Measurements from ENCODE around the gene MFAP4.

The MFAP4 gene

GRCh38 chr17:19386974-19387920 lies at the start of gene MFAP4:
Gene MFAP4, minus strand, starts transcription at chr17:19387190. Its CDS starts 35 bp downstream, at chr17:19387155.
- no peaks in the 10 kb centered on the region for H3K9me3 ChIP-seq (ENCODE audit: control insufficient read depth in 5 of 5, low read length in 5 of 5)
- H3K36me3 ChIP-seq (ENCODE audit: control insufficient read depth in 5 of 5, insufficient read depth in 5 of 5, low read length in 5 of 5) = peaks cover 0 to 33% (median 30%) of the 10 kb centered on the region in 5 donors
- H3K9ac ChIP-seq (ENCODE audit: low read length in 5 of 5) = peak within 1 kb of the TSS in 2 of 5 donors; percentile 41 to 57
- peak within 1 kb of the TSS; percentile 55 for H3K27ac ChIP-seq (ENCODE audit: low read depth, low read length)
- H3K4me1 ChIP-seq (ENCODE audit: control insufficient read depth in 5 of 5, insufficient read depth in 5 of 5, low read length in 5 of 5) = peaks cover 11 to 59% (median 44%) of the 10 kb centered on the region in 5 donors
- H3K4me3 ChIP-seq (ENCODE audit: low read depth in 1 of 5, low read length in 5 of 5) = peak within 1 kb of the TSS; percentile 48 to 56 (median 53)
- no peaks in the 10 kb centered on the region for H3K27me3 ChIP-seq (ENCODE audit: control insufficient read depth in 5 of 5, insufficient read depth in 4 of 5, low read length in 5 of 5)

GRCh38 chr17:19433727-19434340 lies 46.8 kb upstream of the MFAP4 start:
- Histone ChIP-seq H3K9ac (ENCODE audit: low read length in 5 of 5) (no peak overlapping the region), H3K27me3 (ENCODE audit: control insufficient read depth in 5 of 5, insufficient read depth in 4 of 5, low read length in 5 of 5) (no peaks in the 10 kb centered on the region), H3K27ac (ENCODE audit: low read depth, low read length) (no peak overlapping the region), H3K4me3 (ENCODE audit: low read depth in 1 of 5, low read length in 5 of 5) (no peak overlapping the region), H3K36me3 (ENCODE audit: control insufficient read depth in 5 of 5, insufficient read depth in 5 of 5, low read length in 5 of 5) (no peaks in the 10 kb centered on the region), H3K4me1 (ENCODE audit: control insufficient read depth in 5 of 5, insufficient read depth in 5 of 5, low read length in 5 of 5) (no peaks in the 10 kb centered on the region), H3K9me3 (ENCODE audit: control insufficient read depth in 5 of 5, low read length in 5 of 5) (no peaks in the 10 kb centered on the region)

- Histone ChIP-seq H3K9ac (ENCODE audit: low read length in 5 of 5) (no peak overlapping the region), H3K27me3 (ENCODE audit: control insufficient read depth in 5 of 5, insufficient read depth in 4 of 5, low read length in 5 of 5) (no peaks in the 10 kb centered on the region), H3K4me1 (ENCODE audit: control insufficient read depth in 5 of 5, insufficient read depth in 5 of 5, low read length in 5 of 5) (no peaks in the 10 kb centered on the region), H3K36me3 (ENCODE audit: control insufficient read depth in 5 of 5, insufficient read depth in 5 of 5, low read length in 5 of 5) (no peaks in the 10 kb centered on the region), H3K27ac (ENCODE audit: low read depth, low read length) (no peak overlapping the region), H3K9me3 (ENCODE audit: control insufficient read depth in 5 of 5, low read length in 5 of 5) (no peaks in the 10 kb centered on the region), H3K4me3 (ENCODE audit: low read depth in 1 of 5, low read length in 5 of 5) (no peak overlapping the region)
These were observed 46.3 kb upstream of the MFAP4 start for GRCh38 chr17:19433255-19433654.

- H3K9ac ChIP-seq (ENCODE audit: low read length in 5 of 5) = no peak overlapping the region
- no peaks in the 10 kb centered on the region for H3K36me3 ChIP-seq (ENCODE audit: control insufficient read depth in 5 of 5, insufficient read depth in 5 of 5, low read length in 5 of 5)
- H3K9me3 ChIP-seq (ENCODE audit: control insufficient read depth in 5 of 5, low read length in 5 of 5) = no peaks in the 10 kb centered on the region
- H3K27me3 ChIP-seq (ENCODE audit: control insufficient read depth in 5 of 5, insufficient read depth in 4 of 5, low read length in 5 of 5) = no peaks in the 10 kb centered on the region
- no peaks in the 10 kb centered on the region for H3K4me1 ChIP-seq (ENCODE audit: control insufficient read depth in 5 of 5, insufficient read depth in 5 of 5, low read length in 5 of 5)
- H3K4me3 ChIP-seq (ENCODE audit: low read depth in 1 of 5, low read length in 5 of 5) = no peak overlapping the region
- no peak overlapping the region for H3K27ac ChIP-seq (ENCODE audit: low read depth, low read length)
These were observed 44.7 kb upstream of the MFAP4 start for GRCh38 chr17:19431691-19432090.

- H3K9ac ChIP-seq (ENCODE audit: low read length in 5 of 5) = no peak overlapping the region
- no peak overlapping the region for H3K27ac ChIP-seq (ENCODE audit: low read depth, low read length)
- H3K27me3 ChIP-seq (ENCODE audit: control insufficient read depth in 5 of 5, insufficient read depth in 4 of 5, low read length in 5 of 5) = no peaks in the 10 kb centered on the region
- no peaks in the 10 kb centered on the region for H3K36me3 ChIP-seq (ENCODE audit: control insufficient read depth in 5 of 5, insufficient read depth in 5 of 5, low read length in 5 of 5)
- no peaks in the 10 kb centered on the region for H3K9me3 ChIP-seq (ENCODE audit: control insufficient read depth in 5 of 5, low read length in 5 of 5)
- no peak overlapping the region for H3K4me3 ChIP-seq (ENCODE audit: low read depth in 1 of 5, low read length in 5 of 5)
- H3K4me1 ChIP-seq (ENCODE audit: control insufficient read depth in 5 of 5, insufficient read depth in 5 of 5, low read length in 5 of 5) = peaks cover 0 to 6% (median 2%) of the 10 kb centered on the region in 5 donors
These were observed 39.6 kb upstream of the MFAP4 start for GRCh38 chr17:19426631-19427030.

GRCh38 chr17:19424934-19425868 lies 38.2 kb upstream of the MFAP4 start:
- Histone ChIP-seq H3K9ac (ENCODE audit: low read length in 5 of 5) (no peak overlapping the region), H3K27ac (ENCODE audit: low read depth, low read length) (no peak overlapping the region), H3K27me3 (ENCODE audit: control insufficient read depth in 5 of 5, insufficient read depth in 4 of 5, low read length in 5 of 5) (no peaks in the 10 kb centered on the region), H3K36me3 (ENCODE audit: control insufficient read depth in 5 of 5, insufficient read depth in 5 of 5, low read length in 5 of 5) (no peaks in the 10 kb centered on the region), H3K4me1 (ENCODE audit: control insufficient read depth in 5 of 5, insufficient read depth in 5 of 5, low read length in 5 of 5) (peaks cover 0 to 6% (median 2%) of the 10 kb centered on the region in 5 donors), H3K4me3 (ENCODE audit: low read depth in 1 of 5, low read length in 5 of 5) (no peak overlapping the region), H3K9me3 (ENCODE audit: control insufficient read depth in 5 of 5, low read length in 5 of 5) (no peaks in the 10 kb centered on the region)

GRCh38 chr17:19421926-19422325 lies 34.9 kb upstream of the MFAP4 start:
- Histone ChIP-seq H3K27me3 (ENCODE audit: control insufficient read depth in 5 of 5, insufficient read depth in 4 of 5, low read length in 5 of 5) (no peaks in the 10 kb centered on the region), H3K4me3 (ENCODE audit: low read depth in 1 of 5, low read length in 5 of 5) (no peak overlapping the region), H3K9me3 (ENCODE audit: control insufficient read depth in 5 of 5, low read length in 5 of 5) (no peaks in the 10 kb centered on the region), H3K9ac (ENCODE audit: low read length in 5 of 5) (no peak overlapping the region), H3K27ac (ENCODE audit: low read depth, low read length) (no peak overlapping the region), H3K36me3 (ENCODE audit: control insufficient read depth in 5 of 5, insufficient read depth in 5 of 5, low read length in 5 of 5) (no peaks in the 10 kb centered on the region), H3K4me1 (ENCODE audit: control insufficient read depth in 5 of 5, insufficient read depth in 5 of 5, low read length in 5 of 5) (peaks cover 0 to 8% (median 3%) of the 10 kb centered on the region in 5 donors)

- peaks cover 0 to 8% (median 3%) of the 10 kb centered on the region in 5 donors for H3K4me1 ChIP-seq (ENCODE audit: control insufficient read depth in 5 of 5, insufficient read depth in 5 of 5, low read length in 5 of 5)
- H3K27me3 ChIP-seq (ENCODE audit: control insufficient read depth in 5 of 5, insufficient read depth in 4 of 5, low read length in 5 of 5) = no peaks in the 10 kb centered on the region
- H3K4me3 ChIP-seq (ENCODE audit: low read depth in 1 of 5, low read length in 5 of 5) = no peak overlapping the region
These were observed 34.2 kb upstream of the MFAP4 start for GRCh38 chr17:19421219-19421618.

GRCh38 chr17:19418251-19418992 lies 31.4 kb upstream of the MFAP4 start:
- H3K4me1 ChIP-seq (ENCODE audit: control insufficient read depth in 5 of 5, insufficient read depth in 5 of 5, low read length in 5 of 5) = peaks cover 0 to 3% (median 0%) of the 10 kb centered on the region in 5 donors
- H3K27ac ChIP-seq (ENCODE audit: low read depth, low read length) = no peak overlapping the region
- no peak overlapping the region for H3K4me3 ChIP-seq (ENCODE audit: low read depth in 1 of 5, low read length in 5 of 5)
- peaks cover 0 to 6% (median 0%) of the 10 kb centered on the region in 5 donors for H3K27me3 ChIP-seq (ENCODE audit: control insufficient read depth in 5 of 5, insufficient read depth in 4 of 5, low read length in 5 of 5)
- H3K9me3 ChIP-seq (ENCODE audit: control insufficient read depth in 5 of 5, low read length in 5 of 5) = no peaks in the 10 kb centered on the region
- no peak overlapping the region for H3K9ac ChIP-seq (ENCODE audit: low read length in 5 of 5)
- H3K36me3 ChIP-seq (ENCODE audit: control insufficient read depth in 5 of 5, insufficient read depth in 5 of 5, low read length in 5 of 5) = no peaks in the 10 kb centered on the region

More at GRCh38 chr17:19421219-19421618, 34.2 kb upstream of the MFAP4 start:
- H3K9me3 ChIP-seq (ENCODE audit: control insufficient read depth in 5 of 5, low read length in 5 of 5) = no peaks in the 10 kb centered on the region
- H3K9ac ChIP-seq (ENCODE audit: low read length in 5 of 5) = no peak overlapping the region
- H3K36me3 ChIP-seq (ENCODE audit: control insufficient read depth in 5 of 5, insufficient read depth in 5 of 5, low read length in 5 of 5) = no peaks in the 10 kb centered on the region
- no peak overlapping the region for H3K27ac ChIP-seq (ENCODE audit: low read depth, low read length)

Data from subcutaneous abdominal adipose tissue (tissue), 5 donors.